COLO668 (cell line): ENCODE measurements around the gene HPCA.

ENCODE experiments used
- DNase-seq: peaks from one replicate; lab custom pipeline; 2025; ENCODE audit not compliant: unreplicated experiment; lab: John Stamatoyannopoulos, UW

The HPCA gene

GRCh38 chr1:32886004-32886827 lies at the start of gene HPCA:
HPCA (plus strand) TSS chr1:32886491; CDS start chr1:32888899, 2,408 bp downstream.
- DNase-seq, result no peak

- no peak for DNase-seq
Observed at GRCh38 chr1:32848354-32849063, 37.8 kb upstream of the HPCA start.

GRCh38 chr1:32855861-32856617 lies 30.3 kb upstream of the HPCA start:
- no peak for DNase-seq

GRCh38 chr1:32858136-32858535 lies 28.2 kb upstream of the HPCA start:
- DNase-seq, result no peak

- no peak for DNase-seq
Observed at GRCh38 chr1:32858791-32859190, 27.5 kb upstream of the HPCA start.

GRCh38 chr1:32859915-32860314 lies 26.4 kb upstream of the HPCA start:
- DNase-seq, result no peak

- no peak for DNase-seq
Observed at GRCh38 chr1:32860566-32860965, 25.7 kb upstream of the HPCA start.

GRCh38 chr1:32861904-32862695 lies 24.2 kb upstream of the HPCA start:
- DNase-seq, result no peak

- no peak for DNase-seq
Observed at GRCh38 chr1:32863218-32863880, 22.9 kb upstream of the HPCA start.

- DNase-seq, result no peak
Observed at GRCh38 chr1:32863881-32864245, 22.4 kb upstream of the HPCA start.

- DNase-seq, result no peak
Observed at GRCh38 chr1:32864375-32865019, 21.8 kb upstream of the HPCA start.

- DNase-seq, result no peak
Observed at GRCh38 chr1:32865639-32866405, 20.5 kb upstream of the HPCA start.

GRCh38 chr1:32867151-32867550 lies 19.1 kb upstream of the HPCA start:
- DNase-seq, result no peak

GRCh38 chr1:32867671-32868070 lies 18.6 kb upstream of the HPCA start:
- DNase-seq, result no peak

GRCh38 chr1:32868085-32868484 lies 18.2 kb upstream of the HPCA start:
- DNase-seq, result no peak

- no peak for DNase-seq
Observed at GRCh38 chr1:32868806-32869455, 17.4 kb upstream of the HPCA start.

GRCh38 chr1:32869923-32870614 lies 16.2 kb upstream of the HPCA start:
- DNase-seq, result no peak
